GM18511 (cell line): ENCODE data around the gene MISP3.

Source experiments
- ATAC-seq: cut with Tn5 transposase; IDR thresholded peaks from one replicate; pipeline ENCODE4 v1.9.1; 2021; ENCODE audit warnings: mild to moderate bottlenecking, moderate library complexity; ENCODE audit not compliant: unreplicated experiment

MISP3 gene

GRCh38 chr19:14053032-14053431 lies 19.6 kb upstream of the MISP3 start:
- ATAC-seq, result no peak

- no peak for ATAC-seq
Measured at GRCh38 chr19:14053500-14053899, 19.1 kb upstream of the MISP3 start.

- ATAC-seq, result no peak
Measured at GRCh38 chr19:14054099-14054498, 18.5 kb upstream of the MISP3 start.

- no peak for ATAC-seq
Measured at GRCh38 chr19:14054721-14055120, 17.9 kb upstream of the MISP3 start.

GRCh38 chr19:14055396-14055795 lies 17.2 kb upstream of the MISP3 start:
- no peak for ATAC-seq

GRCh38 chr19:14056069-14056666 lies 16.4 kb upstream of the MISP3 start:
- ATAC-seq, result no peak

- no peak for ATAC-seq
Measured at GRCh38 chr19:14056741-14057356, 15.7 kb upstream of the MISP3 start.

- ATAC-seq, result no peak
Measured at GRCh38 chr19:14058182-14059092, 14.1 kb upstream of the MISP3 start.

- no peak for ATAC-seq
Measured at GRCh38 chr19:14059093-14059480, 13.5 kb upstream of the MISP3 start.

GRCh38 chr19:14059652-14060155 lies 12.9 kb upstream of the MISP3 start:
- no peak for ATAC-seq

- no peak for ATAC-seq
Measured at GRCh38 chr19:14061081-14061749, 11.4 kb upstream of the MISP3 start.

- no peak for ATAC-seq
Measured at GRCh38 chr19:14061751-14062557, 10.6 kb upstream of the MISP3 start, which contains the start of gene PALM3. Gene PALM3, minus strand, starts transcription at chr19:14062076. Its CDS starts 96 bp downstream, at chr19:14061980.

- no peak for ATAC-seq
Measured at GRCh38 chr19:14062558-14062855, 10.1 kb upstream of the MISP3 start.

GRCh38 chr19:14063105-14063504 lies 9.5 kb upstream of the MISP3 start:
- ATAC-seq, result no peak

GRCh38 chr19:14066134-14066533 lies 6.5 kb upstream of the MISP3 start:
- ATAC-seq, result no peak

- ATAC-seq, result no peak
Measured at GRCh38 chr19:14070268-14071050, 2.1 kb upstream of the MISP3 start.

GRCh38 chr19:14073261-14073924 lies 807 bp downstream of the MISP3 start:
- ATAC-seq, result peak; percentile 54

- no peak for ATAC-seq
Measured at GRCh38 chr19:14073925-14074838, 1.6 kb downstream of the MISP3 start.
